ENCODE results near the gene ALDOC.
"Not testable (repeated sequence)": the region's sequence is repeated elsewhere in the genome, so short reads cannot be mapped to it uniquely, and the experiment has no call there.

Gene ALDOC

GRCh38 chr17:28578246-28579195, 1.8 kb upstream of the ALDOC start:
- TF ChIP-seq MAX (IDR thresholded peaks at IDR 0.05; ENCODE audit: low read depth, low read length), result no peak
- no peak for TF ChIP-seq POLR2A (IDR thresholded peaks at IDR 0.05; ENCODE audit: extremely low read depth, insufficient read length)
- TF ChIP-seq, protein P1, sequence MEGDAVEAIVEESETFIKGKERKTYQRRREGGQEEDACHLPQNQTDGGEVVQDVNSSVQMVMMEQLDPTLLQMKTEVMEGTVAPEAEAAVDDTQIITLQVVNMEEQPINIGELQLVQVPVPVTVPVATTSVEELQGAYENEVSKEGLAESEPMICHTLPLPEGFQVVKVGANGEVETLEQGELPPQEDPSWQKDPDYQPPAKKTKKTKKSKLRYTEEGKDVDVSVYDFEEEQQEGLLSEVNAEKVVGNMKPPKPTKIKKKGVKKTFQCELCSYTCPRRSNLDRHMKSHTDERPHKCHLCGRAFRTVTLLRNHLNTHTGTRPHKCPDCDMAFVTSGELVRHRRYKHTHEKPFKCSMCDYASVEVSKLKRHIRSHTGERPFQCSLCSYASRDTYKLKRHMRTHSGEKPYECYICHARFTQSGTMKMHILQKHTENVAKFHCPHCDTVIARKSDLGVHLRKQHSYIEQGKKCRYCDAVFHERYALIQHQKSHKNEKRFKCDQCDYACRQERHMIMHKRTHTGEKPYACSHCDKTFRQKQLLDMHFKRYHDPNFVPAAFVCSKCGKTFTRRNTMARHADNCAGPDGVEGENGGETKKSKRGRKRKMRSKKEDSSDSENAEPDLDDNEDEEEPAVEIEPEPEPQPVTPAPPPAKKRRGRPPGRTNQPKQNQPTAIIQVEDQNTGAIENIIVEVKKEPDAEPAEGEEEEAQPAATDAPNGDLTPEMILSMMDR (IDR thresholded peaks at IDR 0.05; ENCODE audit: low read depth, low read length), result no peak
- TF ChIP-seq MYC (IDR thresholded peaks at IDR 0.05; ENCODE audit: low read depth, low read length), result no peak
- H3K4me3 ChIP-seq (ENCODE audit: low read depth, low read length), result no peak overlapping the region
- DNase-seq (ENCODE audit: low read depth), result no peak

GRCh38 chr17:28577466-28577824, 750 bp upstream of the ALDOC start:
- no peak for DNase-seq (ENCODE audit: low read depth)
- no peak for TF ChIP-seq MAX (IDR thresholded peaks at IDR 0.05; ENCODE audit: low read depth, low read length)
- TF ChIP-seq, protein P1 (IDR thresholded peaks at IDR 0.05; ENCODE audit: low read depth, low read length), result no peak
- TF ChIP-seq POLR2A (IDR thresholded peaks at IDR 0.05; ENCODE audit: extremely low read depth, insufficient read length), result no peak
- no peak for TF ChIP-seq MYC (IDR thresholded peaks at IDR 0.05; ENCODE audit: low read depth, low read length)
- no peak overlapping the region for H3K4me3 ChIP-seq (ENCODE audit: low read depth, low read length)

DNA sequence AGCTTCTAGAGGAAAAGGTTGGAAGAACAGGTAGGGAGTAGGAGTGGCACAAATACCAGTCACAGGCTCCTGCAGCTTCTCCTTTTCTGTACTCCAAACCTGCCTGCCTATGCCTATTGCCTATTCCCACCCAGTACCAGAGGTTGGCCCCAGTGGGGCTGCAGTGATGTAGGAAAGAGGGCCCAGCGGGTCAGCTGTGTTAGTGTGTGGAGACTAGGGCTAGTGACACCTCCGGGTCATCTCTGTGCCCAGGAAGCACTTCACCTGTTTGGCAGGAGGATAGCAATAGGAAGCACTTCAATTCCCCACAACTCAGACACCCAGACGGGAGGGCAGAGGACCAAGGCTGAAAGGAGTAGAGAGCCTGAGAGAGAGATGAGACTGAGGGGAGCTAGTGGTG, 679 bp downstream of the ALDOC start:
- peak overlapping the region; percentile 4 for H3K4me3 ChIP-seq (ENCODE audit: low read depth, low read length)
- DNase-seq (ENCODE audit: low read depth), result not testable (repeated sequence)

DNA sequence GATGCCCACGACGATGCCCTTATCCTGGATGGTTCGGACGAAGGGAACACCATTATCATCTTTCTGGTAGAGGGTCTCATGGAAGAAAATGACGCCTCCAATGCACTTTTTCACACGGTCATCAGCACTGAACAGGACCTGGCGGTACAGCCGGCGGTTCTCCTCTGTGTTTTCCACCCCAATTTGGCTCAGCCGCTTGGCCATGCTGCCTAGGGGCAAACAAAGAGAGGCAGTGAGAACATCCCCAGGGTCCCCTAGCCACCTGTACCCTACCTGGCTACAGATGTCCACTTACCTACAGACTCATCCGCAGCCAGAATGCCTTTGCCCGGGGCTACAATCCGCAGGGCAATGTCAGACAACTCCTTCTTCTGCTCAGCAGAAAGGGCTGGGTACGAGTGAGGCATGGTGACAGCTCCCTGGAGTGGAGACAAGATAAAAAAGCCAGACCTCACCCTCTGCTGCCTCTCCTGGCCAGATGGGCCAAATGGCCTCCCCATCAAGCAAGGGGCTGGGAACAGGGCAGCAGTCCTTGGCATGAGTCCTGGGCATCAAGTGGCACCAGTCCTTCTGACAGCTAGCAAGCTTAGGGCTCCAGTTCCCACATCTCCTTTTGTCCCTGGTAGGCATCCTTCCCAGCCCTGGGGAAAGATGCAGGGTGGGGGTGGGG, 1.4 kb downstream of the ALDOC start:
- no peak overlapping the region for H3K4me3 ChIP-seq (ENCODE audit: low read depth, low read length)
- no peak for TF ChIP-seq MAX (IDR thresholded peaks at IDR 0.05; ENCODE audit: low read depth, low read length)
- TF ChIP-seq, protein P1 (IDR thresholded peaks at IDR 0.05; ENCODE audit: low read depth, low read length), result no peak
- TF ChIP-seq MYC (IDR thresholded peaks at IDR 0.05; ENCODE audit: low read depth, low read length), result no peak
- TF ChIP-seq POLR2A (IDR thresholded peaks at IDR 0.05; ENCODE audit: extremely low read depth, insufficient read length), result no peak
- no peak for DNase-seq (ENCODE audit: low read depth)

DNA sequence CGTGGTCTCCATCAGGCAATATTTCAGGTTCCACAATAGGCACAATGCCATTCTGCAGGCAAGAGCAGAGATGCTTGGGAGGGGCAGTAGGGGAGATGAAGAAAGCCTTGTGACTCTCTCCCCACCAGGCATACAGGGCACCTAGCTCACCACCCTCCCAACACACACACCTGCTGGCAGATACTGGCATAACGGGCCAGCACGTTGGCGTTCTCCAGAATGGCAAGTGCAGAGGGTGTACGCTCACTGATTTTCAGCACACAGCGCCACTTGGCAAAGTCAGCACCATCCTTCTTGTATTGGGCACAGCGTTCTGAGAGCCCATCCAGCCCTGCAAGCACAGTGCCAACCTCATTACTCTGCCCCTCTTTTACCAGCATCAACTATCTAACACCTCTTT, 2.2 kb downstream of the ALDOC start:
- no peak overlapping the region for H3K4me3 ChIP-seq (ENCODE audit: low read depth, low read length)
- DNase-seq (ENCODE audit: low read depth), result no peak
- TF ChIP-seq POLR2A (IDR thresholded peaks at IDR 0.05; ENCODE audit: extremely low read depth, insufficient read length), result no peak
- TF ChIP-seq, protein P1 (IDR thresholded peaks at IDR 0.05; ENCODE audit: low read depth, low read length), result no peak
- no peak for TF ChIP-seq MAX (IDR thresholded peaks at IDR 0.05; ENCODE audit: low read depth, low read length)
- TF ChIP-seq MYC (IDR thresholded peaks at IDR 0.05; ENCODE audit: low read depth, low read length), result no peak

- no peak for DNase-seq (ENCODE audit: low read depth)
- no peak overlapping the region for H3K4me3 ChIP-seq (ENCODE audit: low read depth, low read length)
- TF ChIP-seq POLR2A (IDR thresholded peaks at IDR 0.05; ENCODE audit: extremely low read depth, insufficient read length) (no peak), MAX (IDR thresholded peaks at IDR 0.05; ENCODE audit: low read depth, low read length) (no peak), MYC (IDR thresholded peaks at IDR 0.05; ENCODE audit: low read depth, low read length) (no peak)
- TF ChIP-seq, protein P1 (IDR thresholded peaks at IDR 0.05; ENCODE audit: low read depth, low read length), result no peak
Observed at GRCh38 chr17:28573966-28574480, 2.7 kb downstream of the ALDOC start.

All from NB4 (cell line).